Measurements from ENCODE around the gene ZNF579.
A peak's percentile ranks its signal among the peaks of the same experiment; 100 is the strongest.

- peak in 1 of 5 experiments; percentile 8 for TF ChIP-seq CTCF (IDR thresholded peaks at IDR 0.05)
- TF ChIP-seq EP300 (IDR thresholded peaks at IDR 0.05; ENCODE audit: low read depth): no peak
- no peak for TF ChIP-seq POLR2A (IDR thresholded peaks at IDR 0.05)
- TF ChIP-seq POLR2AphosphoS5 (IDR thresholded peaks at IDR 0.05): peak in 1 of 3 donors; percentile 10
These were observed 19.4 kb upstream of the ZNF579 start, which contains the start of gene ZNF524 for GRCh38 chr19:55599842-55600661.

All from transverse colon (tissue), 4 donors.